Hepatocyte (in vitro differentiated cells): ENCODE measurements around the gene MMP15. TPM values are rescaled to one million over a fixed set of nuclear protein-coding genes. Genes with fewer than 3 reads are reported as not detected.
A peak's percentile ranks its signal among the peaks of the same experiment; 100 is the strongest.

Experiments used
- DNase-seq: peaks from one replicate; pipeline ENCODE4 v3.0.0-alpha.2; 2016; ENCODE audit warnings: low spot score
- H2AFZ ChIP-seq: fragments of 200-600 bp; sonication (generic); 2 replicates; pipeline ENCODE4 v1.6.0; 2016; ENCODE audit warnings: antibody characterized with exemption, mild to moderate bottlenecking
- H3K27ac ChIP-seq: fragments of 200-600 bp; sonication (generic); 2 replicates; pipeline ENCODE4 v1.5.1; 2016; ENCODE audit warnings: mild to moderate bottlenecking
- H3K27me3 ChIP-seq: fragments of 200-600 bp; sonication (generic); 2 replicates; pipeline ENCODE4 v1.6.1; 2016
- H3K36me3 ChIP-seq: fragments of 200-600 bp; sonication (generic); replicated peaks from 2 replicates; pipeline ENCODE4 v1.5.1; 2016; ENCODE audit warnings: low read depth; ENCODE audit not compliant: insufficient read depth
- H3K4me1 ChIP-seq: fragments of 200-600 bp; sonication (generic); 2 replicates; pipeline ENCODE4 v1.5.1; 2016; ENCODE audit warnings: mild to moderate bottlenecking, moderate library complexity; ENCODE audit not compliant: insufficient read depth
- H3K4me2 ChIP-seq: fragments of 200-600 bp; sonication (generic); 2 replicates; pipeline ENCODE4 v1.6.0; 2016
- H3K4me3 ChIP-seq: fragments of 200-600 bp; sonication (generic); 2 replicates; pipeline ENCODE4 v1.5.1; 2016; ENCODE audit warnings: mild to moderate bottlenecking
- H3K79me2 ChIP-seq: fragments of 200-600 bp; sonication (generic); 2 replicates; pipeline ENCODE4 v1.6.0; 2017; ENCODE audit warnings: mild to moderate bottlenecking
- H3K9me2 ChIP-seq: fragments of 200-600 bp; sonication (generic); replicated peaks from 2 replicates; pipeline ENCODE4 v1.6.0; 2017; ENCODE audit warnings: mild to moderate bottlenecking; ENCODE audit not compliant: insufficient read depth
- H3K9me3 ChIP-seq: fragments of 200-600 bp; sonication (generic); 2 replicates; pipeline ENCODE4 v1.5.1; 2016; ENCODE audit warnings: low read depth, mild to moderate bottlenecking
- H4K20me1 ChIP-seq: fragments of 200-600 bp; sonication (generic); 2 replicates; pipeline ENCODE4 v1.6.0; 2016; ENCODE audit warnings: mild to moderate bottlenecking; ENCODE audit not compliant: insufficient read depth, poor library complexity, severe bottlenecking
- CTCF ChIP-seq: fragments of 200-600 bp; sonication (generic); IDR thresholded peaks from 2 replicates; pipeline ENCODE4 v1.5.1; 2016; ENCODE audit warnings: antibody characterized with exemption, mild to moderate bottlenecking; ENCODE audit not compliant: poor library complexity
- EZH2 ChIP-seq: fragments of 200-600 bp; sonication (generic); IDR thresholded peaks from 2 replicates; pipeline ENCODE4 v1.6.1; 2016; ENCODE audit warnings: antibody characterized with exemption, mild to moderate bottlenecking, borderline replicate concordance
- EZH2phosphoT487 ChIP-seq: fragments of 200-600 bp; sonication (generic); IDR thresholded peaks from one replicate; pipeline ENCODE4 v1.6.1; 2018; ENCODE audit warnings: antibody characterized with exemption, mild to moderate bottlenecking, low read depth, moderate library complexity; ENCODE audit not compliant: unreplicated experiment, severe bottlenecking
- WGBS: methylation state at CpG from one replicate; pipeline ENCODE4 v1.1.6; 2016; ENCODE audit warnings: low lambda C conversion rate; ENCODE audit errors: missing lambda C conversion rate; 5-methylcytosine and 5-hydroxymethylcytosine counted together
- polyA plus RNA-seq: library from polyadenylated mRNA; unstranded; fragments of >200 nt; fragmentation: Nextera tagmentation; extraction: Ambion mirVana; gene quantifications from 2 replicates; pipeline ENCODE4 v1.2.1, GENCODE V29; 2016
- total RNA-seq: library from RNA; depleted of rRNA; stranded (reverse); fragments of >200 nt; gene quantifications from 2 replicates; pipeline ENCODE4 v1.2.3, GENCODE V29; 2014

Gene MMP15
- total and polyA plus RNA-seq, 2 experiments from 2014 or later, result 39.0 to 56.1 TPM

GRCh38 chr16:58018803-58019202 is 6.8 kb upstream of the MMP15 start:
- no peak for DNase-seq
- 76% methylated on average over 7 of the region's 7 CpGs for WGBS
- no peak for TF ChIP-seq CTCF
- TF ChIP-seq EZH2, result no peak
- no peak for TF ChIP-seq EZH2phosphoT487
- no peaks in the 10 kb centered on the region for H3K9me2 ChIP-seq
- H3K4me1 ChIP-seq, result peaks cover 7% of the 10 kb centered on the region
- no peak overlapping the region for H3K4me3 ChIP-seq
- no peak overlapping the region for H3K27ac ChIP-seq
- no peaks in the 10 kb centered on the region for H3K36me3 ChIP-seq
- H3K9me3 ChIP-seq, result no peaks in the 10 kb centered on the region
- H3K27me3 ChIP-seq, result no peaks in the 10 kb centered on the region
- H4K20me1 ChIP-seq, result no peaks in the 10 kb centered on the region
- no peak overlapping the region for H3K4me2 ChIP-seq
- no peak overlapping the region for H2AFZ ChIP-seq
- no peaks in the 10 kb centered on the region for H3K79me2 ChIP-seq

GRCh38 chr16:58019866-58020538 is 5.6 kb upstream of the MMP15 start:
- TF ChIP-seq EZH2phosphoT487 (no peak), CTCF (no peak), EZH2 (no peak)
- Histone ChIP-seq H3K79me2 (no peaks in the 10 kb centered on the region), H3K27ac (no peak overlapping the region), H2AFZ (no peak overlapping the region), H3K27me3 (no peaks in the 10 kb centered on the region), H3K36me3 (no peaks in the 10 kb centered on the region), H4K20me1 (no peaks in the 10 kb centered on the region), H3K4me3 (no peak overlapping the region), H3K4me1 (peaks cover 17% of the 10 kb centered on the region), H3K9me3 (no peaks in the 10 kb centered on the region), H3K4me2 (no peak overlapping the region), H3K9me2 (no peaks in the 10 kb centered on the region)
- DNase-seq, result no peak
- 85% methylated on average over 8 of the region's 8 CpGs for WGBS

- peak; percentile 68 for DNase-seq
- no peak overlapping the region for H3K4me2 ChIP-seq
Measured at GRCh38 chr16:58020628-58021521, 4.7 kb upstream of the MMP15 start.

More at GRCh38 chr16:58020628-58021521, 4.7 kb upstream of the MMP15 start:
- TF ChIP-seq EZH2phosphoT487 (no peak), EZH2 (no peak), CTCF (peak; percentile 87)
- H3K27ac ChIP-seq, result no peak overlapping the region
- peaks cover under 1% of the 10 kb centered on the region for H3K79me2 ChIP-seq
- no peaks in the 10 kb centered on the region for H3K9me3 ChIP-seq
- H3K4me1 ChIP-seq, result peaks cover 19% of the 10 kb centered on the region
- no peak overlapping the region for H3K4me3 ChIP-seq
- no peaks in the 10 kb centered on the region for H3K9me2 ChIP-seq
- WGBS, result 64% methylated on average over 8 of the region's 8 CpGs
- no peaks in the 10 kb centered on the region for H4K20me1 ChIP-seq
- no peaks in the 10 kb centered on the region for H3K27me3 ChIP-seq
- no peak overlapping the region for H2AFZ ChIP-seq
- H3K36me3 ChIP-seq, result no peaks in the 10 kb centered on the region
